NCI-H460 (cell line): Measurements from ENCODE around the gene COMMD4. TPM values are rescaled to one million over a fixed set of nuclear protein-coding genes. Genes with fewer than 3 reads are reported as not detected.
"Not testable (repeated sequence)": the region's sequence is repeated elsewhere in the genome, so short reads cannot be mapped to it uniquely, and the experiment has no call there.

Experiments
- DNase-seq: peaks from one replicate; pipeline ENCODE4 v3.0.0-alpha.2; 2016; ENCODE audit warnings: low read depth; ENCODE audit errors: extremely low read depth
- polyA plus RNA-seq: library from polyadenylated mRNA; depleted of rRNA; stranded (reverse); fragments of >200 nt; gene quantifications from 2 replicates; pipeline ENCODE4 v1.2.3, GENCODE V29; 2014; cell fraction: nucleus; rRNA removed
- total RNA-seq: library from RNA; depleted of rRNA; stranded (reverse); fragments of >200 nt; shearing (Covaris generic); gene quantifications from 2 replicates; pipeline ENCODE4 v1.2.3, GENCODE V29; 2014; rRNA removed

The COMMD4 gene
- 43.4 and 50.5 TPM in 2 replicates for total RNA-seq
- polyA plus RNA-seq, result 214 and 313 TPM in 2 replicates

- peak; percentile 92 for DNase-seq
These were observed at the start of gene COMMD4 for GRCh38 chr15:75335705-75336355. Gene COMMD4 (plus strand): TSS chr15:75336063. CDS start chr15:75336090, 27 bp downstream.

GRCh38 chr15:75293660-75294059 is 42.2 kb upstream of the COMMD4 start:
- DNase-seq, result not testable (repeated sequence)

GRCh38 chr15:75298541-75299310 is 37.1 kb upstream of the COMMD4 start:
- not testable (repeated sequence) for DNase-seq

DNA sequence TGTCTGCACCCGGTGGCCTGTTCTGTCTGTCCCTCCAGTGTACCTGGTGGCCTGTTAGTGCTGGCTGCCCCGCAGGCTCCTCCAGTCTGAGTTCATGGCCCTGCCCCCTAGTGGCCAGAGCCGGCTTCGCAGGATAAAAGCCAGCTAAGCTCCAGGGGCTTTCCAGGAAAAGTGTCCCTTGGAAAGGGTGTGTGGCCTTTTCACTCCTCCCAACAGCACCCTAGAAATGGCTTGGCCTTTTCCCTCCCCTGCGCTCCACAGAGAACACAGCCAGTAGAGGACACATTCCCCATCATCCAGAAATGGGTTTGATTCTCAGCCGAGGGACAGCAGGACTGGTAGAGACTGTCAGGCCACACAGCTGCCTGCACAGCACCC is 36.6 kb upstream of the COMMD4 start:
- not testable (repeated sequence) for DNase-seq

GRCh38 chr15:75300026-75300425 is 35.8 kb upstream of the COMMD4 start:
- DNase-seq, result not testable (repeated sequence)

DNA sequence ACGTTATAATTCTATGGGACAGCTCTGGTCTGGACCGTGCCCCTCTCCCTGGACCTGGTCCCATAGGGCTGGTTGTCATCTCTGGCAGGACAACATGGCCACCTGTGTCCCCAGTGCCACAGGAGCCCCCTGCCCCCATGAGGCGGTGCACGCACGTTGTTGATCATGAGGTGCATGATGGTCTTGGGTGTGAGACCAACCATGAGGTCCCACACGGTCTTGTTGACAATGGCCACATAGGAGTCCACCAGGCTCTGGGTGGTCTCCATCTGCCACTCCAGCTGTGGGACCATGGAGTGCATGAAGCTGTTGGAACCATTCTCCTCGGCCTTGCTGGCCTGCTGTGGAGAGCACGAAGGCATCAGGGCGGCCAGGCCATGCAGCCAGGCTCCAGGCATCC is 33.5 kb upstream of the COMMD4 start:
- no peak for DNase-seq

DNA sequence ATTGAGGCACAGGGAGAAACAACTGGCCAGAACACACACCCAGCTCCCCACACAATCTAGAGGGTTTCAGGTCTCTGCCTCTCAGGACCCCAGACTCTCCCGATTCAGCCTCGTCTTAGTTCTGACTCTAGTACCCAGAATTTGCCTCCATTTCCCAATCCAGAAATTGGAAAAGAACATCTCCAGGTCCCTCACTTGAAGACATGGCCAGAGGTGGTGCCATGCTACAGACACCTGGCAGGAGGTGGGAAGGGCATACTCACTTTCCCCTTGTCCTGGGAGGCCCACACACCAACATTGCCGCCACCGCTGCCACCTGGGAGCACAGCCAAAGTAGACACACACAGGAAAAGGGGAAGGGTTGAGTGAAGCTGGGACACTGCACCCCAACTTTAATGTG is 33.1 kb upstream of the COMMD4 start:
- DNase-seq, result not testable (repeated sequence)

GRCh38 chr15:75306188-75306587 is 29.7 kb upstream of the COMMD4 start:
- no peak for DNase-seq

DNA sequence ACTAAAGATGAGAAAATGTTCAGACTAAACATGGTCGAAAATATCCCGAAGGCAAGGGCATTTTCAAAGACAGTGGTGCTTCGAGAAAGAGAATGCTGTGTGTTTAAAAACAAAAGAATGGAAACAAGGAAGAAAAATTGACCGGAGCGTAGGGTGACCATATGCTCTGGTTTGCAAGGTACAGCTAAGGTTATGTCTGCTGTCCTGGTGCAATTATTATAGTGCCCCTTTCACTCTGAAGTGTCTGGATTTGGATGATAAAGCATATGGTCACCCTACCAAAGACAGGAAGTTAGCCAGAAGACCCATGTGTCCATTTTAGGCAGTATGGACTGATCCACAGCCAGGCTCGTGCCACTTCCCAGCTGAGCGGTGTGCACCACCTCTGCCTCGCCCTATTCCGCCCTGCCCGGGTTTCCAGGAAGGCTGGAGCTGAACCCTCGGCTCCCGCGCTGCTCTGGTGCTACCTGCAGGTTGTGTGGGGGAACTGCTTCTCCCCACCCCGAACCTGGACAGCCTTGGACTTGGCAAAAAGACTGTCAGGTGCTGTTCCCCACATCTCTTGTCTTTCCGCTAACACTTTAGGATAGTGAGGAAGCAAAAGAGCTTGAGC is 28.0 kb upstream of the COMMD4 start:
- peak; percentile 34 for DNase-seq

- DNase-seq, result no peak
These were observed 26.2 kb upstream of the COMMD4 start for GRCh38 chr15:75309711-75310110.

DNA sequence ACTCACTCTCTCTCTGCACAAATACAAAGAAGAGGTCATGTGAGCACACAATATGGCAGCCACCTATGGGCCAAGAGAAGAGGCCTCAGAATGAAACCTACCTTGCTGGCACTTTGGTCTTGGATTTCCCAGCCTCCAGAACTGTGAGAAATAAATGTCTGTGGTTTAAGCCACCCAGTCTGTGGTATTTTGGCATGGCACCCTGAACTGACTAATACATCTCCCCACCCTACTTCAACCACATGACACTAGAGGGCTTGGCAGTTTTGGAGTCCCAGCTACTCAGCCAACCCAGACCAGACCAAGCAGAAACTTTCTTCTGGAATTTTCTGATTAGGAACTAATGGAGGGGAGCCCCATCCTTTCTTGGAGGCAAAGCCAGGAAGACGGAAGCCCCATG is 23.3 kb upstream of the COMMD4 start:
- not testable (repeated sequence) for DNase-seq

- DNase-seq, result no peak
These were observed 22.6 kb upstream of the COMMD4 start for GRCh38 chr15:75313116-75313845.

DNA sequence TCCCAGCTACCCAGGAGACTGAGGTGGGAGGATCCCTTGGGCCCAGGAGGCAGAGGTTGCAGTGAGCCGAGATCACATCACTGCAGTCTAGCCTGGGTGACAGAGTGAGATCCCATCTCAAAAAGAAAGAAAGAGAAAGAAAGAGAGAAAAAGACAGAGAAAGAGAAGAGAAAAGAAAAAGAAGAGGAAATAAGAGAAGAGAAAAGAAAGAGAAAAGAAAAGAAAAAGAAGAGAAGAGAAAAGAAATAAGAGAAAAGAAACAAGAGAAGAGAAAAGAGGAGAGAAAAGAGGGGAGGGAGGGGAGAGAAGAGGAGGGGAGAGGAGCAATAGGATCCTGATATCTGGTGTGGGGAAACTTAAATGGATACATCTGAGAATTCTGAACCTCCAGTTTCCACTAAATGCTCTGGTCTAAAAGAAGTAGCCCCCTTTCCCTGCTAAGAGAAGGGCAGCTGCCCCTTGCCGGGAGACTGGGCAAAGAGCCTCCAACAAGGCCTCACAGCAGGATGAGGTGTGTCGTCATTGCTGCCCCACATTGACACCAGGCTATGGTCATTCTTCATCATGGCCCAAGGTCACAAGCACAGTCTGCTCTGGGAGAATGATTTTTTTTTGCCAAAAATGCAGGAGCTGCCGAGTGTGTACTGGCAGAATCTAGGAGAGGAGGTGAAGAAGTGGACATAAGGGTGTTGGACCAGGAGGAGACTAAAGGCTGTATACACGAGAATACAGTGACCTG is 21.1 kb upstream of the COMMD4 start:
- no peak for DNase-seq

DNA sequence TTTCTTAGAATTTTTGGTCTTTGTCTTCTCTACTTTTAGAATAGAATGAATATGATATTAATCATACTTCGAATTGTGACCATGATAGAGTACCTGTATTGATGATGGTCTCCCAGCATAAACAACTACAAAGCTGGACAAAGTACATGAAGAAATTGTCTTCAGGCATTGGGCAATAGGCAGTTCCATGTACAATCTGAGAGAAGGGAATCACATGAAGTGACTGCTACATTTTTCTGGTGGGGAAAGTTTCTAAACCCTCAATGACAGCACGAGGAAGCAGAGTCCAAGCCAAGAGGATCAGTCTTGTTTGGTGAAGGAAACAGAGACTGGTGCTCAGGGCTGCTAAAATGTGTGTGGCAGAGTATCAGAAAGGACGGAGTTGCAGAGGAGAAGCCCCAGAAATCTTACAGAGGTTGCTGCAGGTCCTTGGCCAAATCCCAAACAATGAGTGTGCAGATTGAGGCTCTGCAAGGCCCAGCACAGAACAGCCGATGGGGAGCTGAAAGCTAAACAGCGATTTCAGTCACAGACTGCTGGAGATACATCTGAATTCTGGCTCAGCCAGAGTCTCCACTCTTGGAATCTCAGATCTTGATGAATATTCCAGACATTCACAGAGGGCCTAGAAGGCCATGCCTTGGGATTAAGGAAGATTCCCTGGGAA is 16.5 kb upstream of the COMMD4 start:
- not testable (repeated sequence) for DNase-seq

DNA sequence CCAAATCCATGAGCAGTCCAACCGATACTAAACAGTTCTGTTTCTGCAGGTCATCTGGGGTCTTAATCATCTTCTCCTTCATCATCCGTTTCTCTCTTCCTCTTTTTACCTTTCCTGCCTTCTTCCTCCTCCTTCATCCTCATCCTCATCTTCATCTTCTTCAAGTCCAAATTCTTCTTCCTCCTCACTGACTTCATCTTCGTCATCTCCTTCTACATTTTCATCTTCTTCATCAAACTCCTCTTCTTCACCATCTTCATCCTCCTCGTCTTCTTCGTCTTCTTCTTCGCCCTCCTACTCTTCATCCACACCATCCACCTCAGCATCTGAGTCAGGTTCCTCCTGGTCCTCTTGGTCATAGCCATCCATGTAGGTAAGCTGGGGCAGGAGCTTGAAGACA is 14.2 kb upstream of the COMMD4 start:
- DNase-seq, result no peak

GRCh38 chr15:75325922-75326321 is 9.9 kb upstream of the COMMD4 start:
- no peak for DNase-seq

GRCh38 chr15:75327005-75327404 is 8.9 kb upstream of the COMMD4 start:
- no peak for DNase-seq

DNA sequence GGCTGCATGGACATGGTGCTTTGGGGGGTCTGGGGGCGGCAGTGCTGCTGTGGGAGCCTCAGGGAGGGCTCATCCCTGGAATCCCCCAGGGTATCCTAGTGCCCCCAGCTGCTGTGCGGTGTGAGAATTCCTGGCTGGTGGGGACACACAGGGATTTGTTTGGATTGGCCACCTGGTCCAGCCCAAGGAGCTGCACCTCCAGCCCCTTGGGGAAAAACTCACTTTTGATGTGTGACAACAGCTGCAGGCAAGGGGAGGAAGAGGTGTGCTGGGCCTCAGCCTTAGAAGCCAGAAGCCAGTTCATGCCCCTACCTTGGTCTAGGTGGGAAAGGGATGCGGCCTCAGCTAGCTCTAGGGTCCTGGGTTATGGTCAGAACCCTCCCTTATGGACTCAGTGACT is 8.4 kb upstream of the COMMD4 start:
- no peak for DNase-seq

- no peak for DNase-seq
These were observed 7.2 kb upstream of the COMMD4 start for GRCh38 chr15:75328493-75329314.
